Stimulated activated CD8-positive, alpha-beta memory T cell treated with anti-CD3 and anti-CD28 coated beads, Interleukin-4, amount 100 ng/mL, for 48 hours (primary cell): ENCODE measurements around the gene COL2A1.
"Not testable (repeated sequence)": the region's sequence is repeated elsewhere in the genome, so short reads cannot be mapped to it uniquely, and the experiment has no call there.

Experiments used
- DNase-seq: peaks from one replicate; pipeline ENCODE4 v3.0.0-alpha.2; 2020

The COL2A1 gene

GRCh38 chr12:47972895-47973294, 31.4 kb downstream of the COL2A1 start:
- no peak for DNase-seq

- DNase-seq, result no peak
Observed at GRCh38 chr12:47970843-47971242, 33.4 kb downstream of the COL2A1 start.

- DNase-seq, result no peak
Observed at GRCh38 chr12:47969845-47970244, 34.4 kb downstream of the COL2A1 start.

GRCh38 chr12:47967461-47968321, 36.6 kb downstream of the COL2A1 start:
- no peak for DNase-seq

- no peak for DNase-seq
Observed at GRCh38 chr12:47965581-47965980, 38.7 kb downstream of the COL2A1 start.

GRCh38 chr12:47964106-47964728, 40.1 kb downstream of the COL2A1 start:
- peak; percentile 44 for DNase-seq

GRCh38 chr12:47963340-47964040, 40.8 kb downstream of the COL2A1 start, which contains the start of gene TMEM106C:
TSS of gene TMEM106C (plus strand) at chr12:47963596. CDS start at chr12:47964237, 641 bp downstream.
- DNase-seq, result peak; percentile 94

GRCh38 chr12:47962198-47962597, 42.1 kb downstream of the COL2A1 start:
- no peak for DNase-seq

- not testable (repeated sequence) for DNase-seq
Observed at GRCh38 chr12:47957671-47958070, 46.6 kb downstream of the COL2A1 start.

- DNase-seq, result no peak
Observed at GRCh38 chr12:47955059-47955458, 49.2 kb downstream of the COL2A1 start.

- DNase-seq, result no peak
Observed at GRCh38 chr12:47954467-47955045, 49.7 kb downstream of the COL2A1 start.

- DNase-seq, result no peak
Observed at GRCh38 chr12:47954058-47954457, 50.2 kb downstream of the COL2A1 start.

- no peak for DNase-seq
Observed at GRCh38 chr12:47950856-47951468, 53.3 kb downstream of the COL2A1 start.

- peak; percentile 75 for DNase-seq
Observed at GRCh38 chr12:47949441-47950341, 54.6 kb downstream of the COL2A1 start.

- DNase-seq, result no peak
Observed at GRCh38 chr12:47947341-47947740, 56.9 kb downstream of the COL2A1 start.

- DNase-seq, result no peak
Observed at GRCh38 chr12:47946413-47947323, 57.6 kb downstream of the COL2A1 start.

- DNase-seq, result no peak
Observed at GRCh38 chr12:47945341-47945728, 58.9 kb downstream of the COL2A1 start.

- no peak for DNase-seq
Observed at GRCh38 chr12:47944685-47945340, 59.5 kb downstream of the COL2A1 start.

- no peak for DNase-seq
Observed at GRCh38 chr12:47943623-47944340, 60.5 kb downstream of the COL2A1 start.
